GM12891 (cell line): Measurements from ENCODE around the gene SAMMSON.

Experiments
- POLR2A ChIP-seq: IDR thresholded peaks from 2 replicates; pipeline ENCODE4 v1.6.1; 2011; ENCODE audit warnings: low read depth, low read length, control low read depth
- POLR2AphosphoS5 ChIP-seq: IDR thresholded peaks from 2 replicates; pipeline ENCODE4 v1.6.1; 2011; ENCODE audit warnings: low read depth, low read length, control low read depth
- SPI1 ChIP-seq: IDR thresholded peaks from 2 replicates; pipeline ENCODE4 v1.6.1; 2011; ENCODE audit warnings: low read depth, low read length, control low read depth
- TAF1 ChIP-seq: IDR thresholded peaks from 2 replicates; pipeline ENCODE4 v1.6.1; 2011; ENCODE audit warnings: low read depth, low read length, control low read depth

DNA sequence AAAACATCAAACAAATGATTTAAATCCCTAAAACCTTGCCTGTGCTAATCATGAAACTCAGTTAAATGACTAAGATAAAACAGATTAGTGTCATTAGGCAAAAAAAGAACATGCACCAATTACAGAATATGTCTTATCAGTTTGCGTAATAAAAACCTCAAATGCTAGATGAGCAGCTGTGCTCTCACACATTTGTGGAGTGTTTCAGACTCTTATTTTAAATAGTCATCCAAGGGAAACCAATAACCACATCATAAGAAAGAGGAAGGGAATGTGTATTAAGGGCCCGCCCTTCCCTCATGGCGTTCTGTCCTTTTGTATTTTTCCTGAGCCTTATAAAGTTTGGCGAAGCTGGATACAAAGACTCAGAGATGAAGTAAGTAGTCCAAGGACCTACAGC lies 6.6 kb downstream of the SAMMSON start:
- TF ChIP-seq POLR2A (no peak), POLR2AphosphoS5 (no peak), SPI1 (no peak), TAF1 (no peak)
